CD4-positive, alpha-beta T cell (primary cell): ENCODE data around the gene DEFB113. TPM values are rescaled to one million over a fixed set of nuclear protein-coding genes. Genes with fewer than 3 reads are reported as not detected.

Experiments used
- ATAC-seq: fragments of 200-7000 bp; cut with Tn5 transposase; one replicate; pipeline ENCODE4 v1.10.0; 2022; ENCODE audit warnings: mild to moderate bottlenecking; ENCODE audit not compliant: poor library complexity
- CTCF ChIA-PET: fragments of 350-600 bp; sonication (Branson Sonifier 250); formaldehyde crosslinking; loops from one replicate; lab custom pipeline; 2021; ENCODE audit warnings: antibody characterized with exemption, inconsistent platforms; lab: Charles Lee
- POLR2A ChIA-PET: fragments of 350-600 bp; sonication (Branson Sonifier 250); formaldehyde crosslinking; loops from one replicate; lab custom pipeline; 2021; ENCODE audit warnings: antibody characterized with exemption, inconsistent platforms; lab: Charles Lee
- DNase-seq, 14 experiments: peaks; one replicate each; pipeline ENCODE4 v3.0.0-alpha.2; 2013 to 2020; ENCODE audit warnings: mixed read lengths in 2 of 14
- H3K27ac ChIP-seq, 2 donors: one replicate each; pipeline versions ENCODE4 v1.5.1 to v1.7.0; 2013; ENCODE audit warnings: low read length in 2 of 2, low read depth in 1 of 2, mild to moderate bottlenecking in 1 of 2
- H3K27me3 ChIP-seq, 2 experiments: 1 replicate in 1 of 2; 2 replicates in 1 of 2; pipeline versions ENCODE4 v1.6.1 to v1.7.0; 2013; ENCODE audit warnings: low read length in 2 of 2, control low read depth in 1 of 2, mild to moderate bottlenecking in 1 of 2, moderate library complexity in 1 of 2; ENCODE audit not compliant: insufficient read depth in 2 of 2, control insufficient read depth in 1 of 2
- H3K36me3 ChIP-seq: one replicate; pipeline ENCODE4 v1.6.1; 2013; ENCODE audit warnings: low read length, control low read depth; ENCODE audit not compliant: insufficient read depth
- H3K4me1 ChIP-seq: one replicate; pipeline ENCODE4 v1.6.1; 2013; ENCODE audit warnings: low read length, control low read depth; ENCODE audit not compliant: insufficient read depth
- H3K4me3 ChIP-seq: one replicate; pipeline ENCODE4 v1.5.1; 2013; ENCODE audit warnings: mild to moderate bottlenecking, low read length, moderate library complexity
- H3K9me3 ChIP-seq, 2 experiments: 1 replicate in 1 of 2; 2 replicates in 1 of 2; pipeline versions ENCODE4 v1.6.1 to v1.7.0; 2013; ENCODE audit warnings: low read length in 2 of 2, mild to moderate bottlenecking in 2 of 2, control low read depth in 1 of 2, moderate library complexity in 1 of 2; ENCODE audit not compliant: control insufficient read depth in 1 of 2, insufficient read depth in 1 of 2
- H3K27ac Mint-ChIP-seq: one replicate; pipeline ENCODE4 v1.8.0; 2020; ENCODE audit warnings: mixed read lengths
- H3K27me3 Mint-ChIP-seq: one replicate; pipeline ENCODE4 v1.8.0; 2021; ENCODE audit warnings: mixed read lengths
- H3K36me3 Mint-ChIP-seq: one replicate; pipeline ENCODE4 v1.8.0; 2021; ENCODE audit warnings: low read depth, mixed read lengths
- H3K4me1 Mint-ChIP-seq: one replicate; pipeline ENCODE4 v1.8.0; 2021; ENCODE audit warnings: low read depth, mixed read lengths
- H3K4me3 Mint-ChIP-seq: one replicate; pipeline ENCODE4 v1.8.0; 2020; ENCODE audit warnings: mild to moderate bottlenecking, mixed read lengths
- H3K9me3 Mint-ChIP-seq: one replicate; pipeline ENCODE4 v1.8.0; 2020; ENCODE audit warnings: mixed read lengths
- CTCF ChIP-seq: fragments of 200-600 bp; IDR thresholded peaks from one replicate; pipeline ENCODE4 v1.8.0; 2022; ENCODE audit warnings: antibody characterized with exemption, mild to moderate bottlenecking
- intact Hi-C, 2 experiments: fragments of 100-400 bp; cut with DNase I in 1 of 2; cut with micrococcal nuclease in 1 of 2; formaldehyde crosslinking; loops; one replicate each; pipeline versions ENCODE4 v1.15.1 to v1.9.0; 2023 to 2025; cut with DNase I, micrococcal nuclease
- total RNA-seq, 174 experiments: library from RNA in 2 of 174; stranded (reverse) in 2 of 174; gene quantifications; one replicate each; pipeline ENCODE4 v1.2.3 and lab custom pipeline; 2021 to 2026

The DEFB113 gene
- total RNA-seq, 2 experiments from 2014 or later, result not detected

- no peak overlapping the region for H3K27ac Mint-ChIP-seq
- H3K4me1 Mint-ChIP-seq, result no peaks in the 10 kb centered on the region
- ChIA-PET CTCF (no interaction called here), POLR2A (no interaction called here)
- no peaks in the 10 kb centered on the region for H3K9me3 ChIP-seq
- DNase-seq (no peak), ATAC-seq (no peak)
- no peak for TF ChIP-seq CTCF
- H3K9me3 Mint-ChIP-seq, result no peaks in the 10 kb centered on the region
- intact Hi-C loops, result no loop called here
- no peak overlapping the region for H3K4me3 ChIP-seq
- H3K27me3 ChIP-seq, result no peaks in the 10 kb centered on the region
- no peaks in the 10 kb centered on the region for H3K36me3 Mint-ChIP-seq
- no peaks in the 10 kb centered on the region for H3K4me1 ChIP-seq
- H3K27me3 Mint-ChIP-seq, result no peaks in the 10 kb centered on the region
- no peak overlapping the region for H3K27ac ChIP-seq
- no peaks in the 10 kb centered on the region for H3K36me3 ChIP-seq
- H3K4me3 Mint-ChIP-seq, result no peak overlapping the region
Measured at GRCh38 chr6:49955847-49956246, 13.6 kb downstream of the DEFB113 start.

- Histone ChIP-seq H3K9me3 (peaks cover 0 to 6% of the 10 kb centered on the region in 2 experiments), H3K36me3 (no peaks in the 10 kb centered on the region), H3K27me3 (no peaks in the 10 kb centered on the region), H3K27ac (no peak overlapping the region), H3K4me1 (no peaks in the 10 kb centered on the region), H3K4me3 (no peak overlapping the region)
- DNase-seq (no peak), ATAC-seq (no peak)
- Mint-ChIP-seq H3K27ac (no peak overlapping the region), H3K36me3 (no peaks in the 10 kb centered on the region), H3K9me3 (no peaks in the 10 kb centered on the region), H3K27me3 (no peaks in the 10 kb centered on the region), H3K4me1 (no peaks in the 10 kb centered on the region), H3K4me3 (no peak overlapping the region)
- POLR2A ChIA-PET, result no interaction called here
- CTCF ChIA-PET, result no interaction called here
- intact Hi-C loops, result no loop called here
- TF ChIP-seq CTCF, result no peak
Measured at GRCh38 chr6:49951926-49952325, 17.5 kb downstream of the DEFB113 start.

GRCh38 chr6:49950415-49950751 lies 19.0 kb downstream of the DEFB113 start:
- CTCF ChIA-PET, result no interaction called here
- H3K4me3 Mint-ChIP-seq, result no peak overlapping the region
- ATAC-seq (no peak), DNase-seq (no peak)
- Histone ChIP-seq H3K4me3 (no peak overlapping the region), H3K27ac (no peak overlapping the region), H3K36me3 (no peaks in the 10 kb centered on the region), H3K9me3 (peaks cover 0 to 6% of the 10 kb centered on the region in 2 experiments), H3K27me3 (no peaks in the 10 kb centered on the region), H3K4me1 (no peaks in the 10 kb centered on the region)
- peaks cover 8% of the 10 kb centered on the region for H3K9me3 Mint-ChIP-seq
- no peaks in the 10 kb centered on the region for H3K27me3 Mint-ChIP-seq
- H3K4me1 Mint-ChIP-seq, result no peaks in the 10 kb centered on the region
- H3K27ac Mint-ChIP-seq, result no peak overlapping the region
- POLR2A ChIA-PET, result no interaction called here
- TF ChIP-seq CTCF, result no peak
- intact Hi-C loops, result no loop called here
- H3K36me3 Mint-ChIP-seq, result no peaks in the 10 kb centered on the region
